DND-41 (cell line): ENCODE measurements around the gene PEMT.

ENCODE experiments used
- EZH2 ChIP-seq: IDR thresholded peaks from 3 replicates; pipeline ENCODE4 v1.6.1; 2012; ENCODE audit warnings: borderline replicate concordance, low read depth, mild to moderate bottlenecking, moderate library complexity, low read length, inconsistent platforms; ENCODE audit not compliant: severe bottlenecking
- TF ChIP-seq, protein P1 (sequence below): IDR thresholded peaks from 2 replicates; pipeline ENCODE4 v1.5.1; 2012; ENCODE audit warnings: borderline replicate concordance, low read length, moderate library complexity, mild to moderate bottlenecking; ENCODE audit not compliant: poor library complexity, severe bottlenecking; ENCODE audit errors: extremely low read depth

DNA sequence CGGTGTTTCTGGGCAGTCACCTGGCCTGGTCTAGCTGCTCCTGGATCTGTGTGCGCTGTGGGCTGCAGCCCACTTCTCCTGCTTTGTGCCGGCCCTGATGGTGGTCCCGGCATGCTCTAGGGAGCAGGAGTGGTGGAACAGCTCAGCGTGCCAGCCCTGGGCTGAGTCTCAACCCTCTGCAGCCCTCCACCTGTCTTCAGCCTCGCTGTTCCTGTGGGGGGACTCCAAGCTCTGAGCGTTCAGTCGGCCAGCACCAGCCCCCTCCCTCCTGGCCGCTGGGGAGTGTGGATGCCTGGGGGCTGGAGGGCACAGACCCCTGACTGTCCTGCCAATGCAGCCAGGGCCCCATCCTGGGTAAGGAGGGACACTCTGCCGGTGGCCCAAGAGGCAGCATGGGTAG lies 71.6 kb downstream of the PEMT start:
- TF ChIP-seq, protein P1, sequence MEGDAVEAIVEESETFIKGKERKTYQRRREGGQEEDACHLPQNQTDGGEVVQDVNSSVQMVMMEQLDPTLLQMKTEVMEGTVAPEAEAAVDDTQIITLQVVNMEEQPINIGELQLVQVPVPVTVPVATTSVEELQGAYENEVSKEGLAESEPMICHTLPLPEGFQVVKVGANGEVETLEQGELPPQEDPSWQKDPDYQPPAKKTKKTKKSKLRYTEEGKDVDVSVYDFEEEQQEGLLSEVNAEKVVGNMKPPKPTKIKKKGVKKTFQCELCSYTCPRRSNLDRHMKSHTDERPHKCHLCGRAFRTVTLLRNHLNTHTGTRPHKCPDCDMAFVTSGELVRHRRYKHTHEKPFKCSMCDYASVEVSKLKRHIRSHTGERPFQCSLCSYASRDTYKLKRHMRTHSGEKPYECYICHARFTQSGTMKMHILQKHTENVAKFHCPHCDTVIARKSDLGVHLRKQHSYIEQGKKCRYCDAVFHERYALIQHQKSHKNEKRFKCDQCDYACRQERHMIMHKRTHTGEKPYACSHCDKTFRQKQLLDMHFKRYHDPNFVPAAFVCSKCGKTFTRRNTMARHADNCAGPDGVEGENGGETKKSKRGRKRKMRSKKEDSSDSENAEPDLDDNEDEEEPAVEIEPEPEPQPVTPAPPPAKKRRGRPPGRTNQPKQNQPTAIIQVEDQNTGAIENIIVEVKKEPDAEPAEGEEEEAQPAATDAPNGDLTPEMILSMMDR, result no peak
- no peak for TF ChIP-seq EZH2
